ENCODE results near the gene GABRB3.

DNA sequence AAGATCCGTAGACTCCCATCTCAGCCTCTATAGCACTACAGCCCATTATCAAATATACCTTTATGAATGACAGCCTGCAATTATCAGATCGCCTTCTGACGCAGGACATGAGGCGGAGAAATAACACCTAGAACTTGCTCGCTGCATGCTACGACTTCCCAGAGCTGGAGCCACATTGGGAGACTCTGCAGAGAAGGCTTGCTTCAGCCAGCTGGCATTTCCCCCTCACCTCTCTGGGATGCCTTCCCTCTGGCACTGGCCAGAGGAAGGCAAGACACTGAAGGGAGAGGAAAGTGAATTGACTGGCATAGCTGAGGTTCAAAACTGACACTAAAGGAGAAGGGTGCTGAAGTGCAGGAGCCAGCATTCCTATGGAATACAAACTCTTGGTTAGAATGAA, 131.7 kb downstream of the GABRB3 start:
- TF ChIP-seq, protein P1, sequence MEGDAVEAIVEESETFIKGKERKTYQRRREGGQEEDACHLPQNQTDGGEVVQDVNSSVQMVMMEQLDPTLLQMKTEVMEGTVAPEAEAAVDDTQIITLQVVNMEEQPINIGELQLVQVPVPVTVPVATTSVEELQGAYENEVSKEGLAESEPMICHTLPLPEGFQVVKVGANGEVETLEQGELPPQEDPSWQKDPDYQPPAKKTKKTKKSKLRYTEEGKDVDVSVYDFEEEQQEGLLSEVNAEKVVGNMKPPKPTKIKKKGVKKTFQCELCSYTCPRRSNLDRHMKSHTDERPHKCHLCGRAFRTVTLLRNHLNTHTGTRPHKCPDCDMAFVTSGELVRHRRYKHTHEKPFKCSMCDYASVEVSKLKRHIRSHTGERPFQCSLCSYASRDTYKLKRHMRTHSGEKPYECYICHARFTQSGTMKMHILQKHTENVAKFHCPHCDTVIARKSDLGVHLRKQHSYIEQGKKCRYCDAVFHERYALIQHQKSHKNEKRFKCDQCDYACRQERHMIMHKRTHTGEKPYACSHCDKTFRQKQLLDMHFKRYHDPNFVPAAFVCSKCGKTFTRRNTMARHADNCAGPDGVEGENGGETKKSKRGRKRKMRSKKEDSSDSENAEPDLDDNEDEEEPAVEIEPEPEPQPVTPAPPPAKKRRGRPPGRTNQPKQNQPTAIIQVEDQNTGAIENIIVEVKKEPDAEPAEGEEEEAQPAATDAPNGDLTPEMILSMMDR (IDR thresholded peaks at IDR 0.05; ENCODE audit: control extremely low read depth in 1 of 3, insufficient read depth in 1 of 3, low read depth in 1 of 3, low read length in 3 of 3) = no peak
- no peak for TF ChIP-seq NRF1 (IDR thresholded peaks at IDR 0.05; ENCODE audit: low read depth, low read length)
- no peak for TF ChIP-seq PHF8 (conservative IDR thresholded peaks at IDR 0.05; ENCODE audit: low read depth, low read length)
- TF ChIP-seq POLR2A (IDR thresholded peaks at IDR 0.05; ENCODE audit: control extremely low read depth in 1 of 2, low read depth in 2 of 2, low read length in 2 of 2) = no peak
- TF ChIP-seq EGR1 (IDR thresholded peaks at IDR 0.05; ENCODE audit: borderline replicate concordance, low read depth, low read length) = no peak
- no peak for TF ChIP-seq KDM1A (IDR thresholded peaks at IDR 0.05; ENCODE audit: borderline replicate concordance, low read length)
- TF ChIP-seq EZH2 (IDR thresholded peaks at IDR 0.05; ENCODE audit: low read depth, low read length, severe bottlenecking) = no peak
- TF ChIP-seq HDAC6 (IDR thresholded peaks at IDR 0.05; ENCODE audit: low read depth, low read length) = no peak
- no peak for TF ChIP-seq KDM4A (IDR thresholded peaks at IDR 0.05; ENCODE audit: low read depth, low read length, severe bottlenecking)
- TF ChIP-seq SIN3A (conservative IDR thresholded peaks at IDR 0.05 in 1 of 2, IDR thresholded peaks at IDR 0.05 in 1 of 2; ENCODE audit: low read depth in 1 of 2, low read length in 2 of 2) = no peak

Data from H1 (cell line).